C4-2B (cell line): Measurements from ENCODE around the gene EXOC8.

Experiments used
- CTCF ChIP-seq: fragments of 450-650 bp; conservative IDR thresholded peaks from 2 replicates; pipeline ENCODE4 v1.5.1; 2017; ENCODE audit warnings: mild to moderate bottlenecking
- ZFX ChIP-seq: fragments of 450-650 bp; IDR thresholded peaks from 2 replicates; pipeline ENCODE4 v1.6.1; 2017

- TF ChIP-seq ZFX: no peak
- no peak for TF ChIP-seq CTCF
Observed at GRCh38 chr1:231348442-231348841, 10.8 kb upstream of the EXOC8 start.
